ENCODE data around the gene ARHGAP5.

ARHGAP5 gene

DNA sequence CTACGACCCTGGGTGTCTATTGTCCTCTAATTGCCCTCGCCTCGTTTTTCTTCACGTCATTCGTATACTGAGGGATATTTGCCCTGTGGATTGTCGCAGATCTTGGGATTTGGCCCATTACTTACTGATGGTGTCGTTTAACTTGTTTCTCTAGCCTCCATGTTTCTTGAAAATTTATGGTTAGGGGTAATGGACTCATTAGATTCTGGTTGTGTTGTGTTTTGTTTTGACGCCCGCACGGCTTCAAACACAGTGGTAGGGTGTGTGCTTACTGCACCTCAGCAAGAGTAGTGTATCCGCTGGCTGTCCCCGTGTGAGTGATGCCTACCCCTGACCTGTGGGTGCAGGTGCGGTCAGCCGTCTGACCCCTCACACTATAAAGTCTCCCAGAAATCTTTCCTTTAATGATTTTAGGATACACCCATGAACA, 126.8 kb downstream of the ARHGAP5 start:
- H3K27ac ChIP-seq (ENCODE audit: low read depth, low read length): no peak overlapping the region
- H3K4me2 ChIP-seq (ENCODE audit: low read length): peak overlapping the region; percentile 86
- no peaks in the 10 kb centered on the region for H3K9me2 ChIP-seq (replicated peaks; ENCODE audit: control insufficient read depth, low read length)
- H3K36me3 ChIP-seq (ENCODE audit: control insufficient read depth, low read length): no peaks in the 10 kb centered on the region
- H3K79me2 ChIP-seq (ENCODE audit: control insufficient read depth, low read length): no peaks in the 10 kb centered on the region
- no peaks in the 10 kb centered on the region for H4K20me1 ChIP-seq (ENCODE audit: control insufficient read depth, insufficient read depth, low read depth, low read length)
- peak overlapping the region; percentile 92 for H3K4me3 ChIP-seq (ENCODE audit: low read length)
- peaks cover 41% of the 10 kb centered on the region for H3K4me1 ChIP-seq (ENCODE audit: control insufficient read depth, low read length)
- H3K27me3 ChIP-seq (ENCODE audit: control insufficient read depth, low read length): peaks cover 24% of the 10 kb centered on the region
- TF ChIP-seq, protein P1, sequence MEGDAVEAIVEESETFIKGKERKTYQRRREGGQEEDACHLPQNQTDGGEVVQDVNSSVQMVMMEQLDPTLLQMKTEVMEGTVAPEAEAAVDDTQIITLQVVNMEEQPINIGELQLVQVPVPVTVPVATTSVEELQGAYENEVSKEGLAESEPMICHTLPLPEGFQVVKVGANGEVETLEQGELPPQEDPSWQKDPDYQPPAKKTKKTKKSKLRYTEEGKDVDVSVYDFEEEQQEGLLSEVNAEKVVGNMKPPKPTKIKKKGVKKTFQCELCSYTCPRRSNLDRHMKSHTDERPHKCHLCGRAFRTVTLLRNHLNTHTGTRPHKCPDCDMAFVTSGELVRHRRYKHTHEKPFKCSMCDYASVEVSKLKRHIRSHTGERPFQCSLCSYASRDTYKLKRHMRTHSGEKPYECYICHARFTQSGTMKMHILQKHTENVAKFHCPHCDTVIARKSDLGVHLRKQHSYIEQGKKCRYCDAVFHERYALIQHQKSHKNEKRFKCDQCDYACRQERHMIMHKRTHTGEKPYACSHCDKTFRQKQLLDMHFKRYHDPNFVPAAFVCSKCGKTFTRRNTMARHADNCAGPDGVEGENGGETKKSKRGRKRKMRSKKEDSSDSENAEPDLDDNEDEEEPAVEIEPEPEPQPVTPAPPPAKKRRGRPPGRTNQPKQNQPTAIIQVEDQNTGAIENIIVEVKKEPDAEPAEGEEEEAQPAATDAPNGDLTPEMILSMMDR (IDR thresholded peaks at IDR 0.05; ENCODE audit: low read depth, low read length, poor library complexity, severe bottlenecking): no peak
- TF ChIP-seq EZH2phosphoT487 (IDR thresholded peaks at IDR 0.05; ENCODE audit: borderline replicate concordance, low read length): no peak
- H3F3A ChIP-seq (ENCODE audit: control insufficient read depth, insufficient read depth): peaks cover 13% of the 10 kb centered on the region
- no peaks in the 10 kb centered on the region for H3K9me3 ChIP-seq (ENCODE audit: control insufficient read depth, insufficient read depth, low read length)

DNA sequence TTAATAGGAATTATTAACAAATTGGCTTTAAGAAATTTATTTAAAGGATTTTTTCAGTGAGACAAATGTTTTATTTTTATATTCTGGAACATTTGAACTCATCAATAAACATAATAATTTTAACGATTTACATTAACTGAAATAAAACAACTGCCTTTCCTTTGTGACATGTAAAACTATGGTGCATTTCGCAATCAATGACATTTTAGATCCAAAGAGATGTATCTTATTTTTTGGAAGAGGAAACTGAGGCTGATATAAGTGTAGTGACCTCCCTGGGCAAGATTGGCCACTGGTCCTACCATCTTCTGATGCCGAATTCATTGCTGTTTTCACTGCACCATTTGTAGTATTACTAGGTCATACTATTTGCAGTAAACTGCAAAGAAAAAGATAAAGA, 128.4 kb downstream of the ARHGAP5 start:
- Histone ChIP-seq H3K9me3 (ENCODE audit: control insufficient read depth, insufficient read depth, low read length) (no peaks in the 10 kb centered on the region), H4K20me1 (ENCODE audit: control insufficient read depth, insufficient read depth, low read depth, low read length) (no peaks in the 10 kb centered on the region), H3K79me2 (ENCODE audit: control insufficient read depth, low read length) (no peaks in the 10 kb centered on the region), H3K27me3 (ENCODE audit: control insufficient read depth, low read length) (peaks cover 24% of the 10 kb centered on the region), H3K27ac (ENCODE audit: low read depth, low read length) (no peak overlapping the region), H3K9me2 (replicated peaks; ENCODE audit: control insufficient read depth, low read length) (no peaks in the 10 kb centered on the region), H3K4me3 (ENCODE audit: low read length) (no peak overlapping the region), H3K36me3 (ENCODE audit: control insufficient read depth, low read length) (no peaks in the 10 kb centered on the region), H3K4me2 (ENCODE audit: low read length) (no peak overlapping the region), H3K4me1 (ENCODE audit: control insufficient read depth, low read length) (peaks cover 34% of the 10 kb centered on the region), H3F3A (ENCODE audit: control insufficient read depth, insufficient read depth) (peaks cover 8% of the 10 kb centered on the region; the same call in 1 of the 2 replicates)
- TF ChIP-seq, protein P1 (IDR thresholded peaks at IDR 0.05; ENCODE audit: low read depth, low read length, poor library complexity, severe bottlenecking): no peak
- no peak for TF ChIP-seq EZH2phosphoT487 (IDR thresholded peaks at IDR 0.05; ENCODE audit: borderline replicate concordance, low read length)

DNA sequence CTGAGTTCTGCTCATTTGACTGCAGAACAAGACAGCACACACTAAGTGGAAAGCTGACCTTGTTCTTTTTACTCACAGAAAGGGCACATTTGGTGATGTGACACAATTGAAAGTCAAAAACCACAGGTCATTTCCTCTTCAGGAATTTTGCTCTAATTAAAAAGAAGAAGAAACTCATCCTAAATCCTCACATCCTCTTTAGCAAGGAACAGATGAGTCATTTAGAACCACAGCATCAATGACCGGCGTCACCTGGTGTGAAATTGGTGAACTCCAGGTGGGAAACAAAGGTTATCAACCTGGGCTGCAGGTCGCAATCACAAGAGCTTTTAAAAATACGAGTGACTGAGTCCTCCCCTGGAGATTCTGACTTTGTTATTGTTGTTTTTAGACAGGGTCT, 128.9 kb downstream of the ARHGAP5 start:
- Histone ChIP-seq H3K27me3 (ENCODE audit: control insufficient read depth, low read length) (peaks cover 24% of the 10 kb centered on the region), H3K4me3 (ENCODE audit: low read length) (no peak overlapping the region), H4K20me1 (ENCODE audit: control insufficient read depth, insufficient read depth, low read depth, low read length) (no peaks in the 10 kb centered on the region), H3K27ac (ENCODE audit: low read depth, low read length) (no peak overlapping the region), H3K79me2 (ENCODE audit: control insufficient read depth, low read length) (no peaks in the 10 kb centered on the region), H3K4me1 (ENCODE audit: control insufficient read depth, low read length) (peaks cover 30% of the 10 kb centered on the region), H3K36me3 (ENCODE audit: control insufficient read depth, low read length) (no peaks in the 10 kb centered on the region), H3K9me3 (ENCODE audit: control insufficient read depth, insufficient read depth, low read length) (no peaks in the 10 kb centered on the region), H3K9me2 (replicated peaks; ENCODE audit: control insufficient read depth, low read length) (no peaks in the 10 kb centered on the region), H3F3A (ENCODE audit: control insufficient read depth, insufficient read depth) (peaks cover 6% of the 10 kb centered on the region; the same call in 1 of the 2 replicates), H3K4me2 (ENCODE audit: low read length) (no peak overlapping the region)
- TF ChIP-seq, protein P1 (IDR thresholded peaks at IDR 0.05; ENCODE audit: low read depth, low read length, poor library complexity, severe bottlenecking): no peak
- TF ChIP-seq EZH2phosphoT487 (IDR thresholded peaks at IDR 0.05; ENCODE audit: borderline replicate concordance, low read length): no peak

All from DOHH2 (cell line).